Mammary epithelial cell (primary cell): ENCODE data around the gene RBM6.

Source experiments
- EZH2 ChIP-seq: IDR thresholded peaks from 2 replicates; pipeline ENCODE4 v1.6.1; 2012; ENCODE audit warnings: low read length, inconsistent platforms, borderline replicate concordance
- TF ChIP-seq, protein P1 (sequence below), 2 donors: IDR thresholded peaks in 1 of 2; conservative IDR thresholded peaks in 1 of 2; 2 replicates each; pipeline ENCODE4 v1.5.1; 2011 to 2012; ENCODE audit warnings: inconsistent platforms in 2 of 2, low read length in 2 of 2, mild to moderate bottlenecking in 2 of 2, control low read depth in 1 of 2, low read depth in 1 of 2; ENCODE audit not compliant: insufficient read depth in 1 of 2; ENCODE audit errors: extremely low read depth in 1 of 2

- TF ChIP-seq, protein P1, sequence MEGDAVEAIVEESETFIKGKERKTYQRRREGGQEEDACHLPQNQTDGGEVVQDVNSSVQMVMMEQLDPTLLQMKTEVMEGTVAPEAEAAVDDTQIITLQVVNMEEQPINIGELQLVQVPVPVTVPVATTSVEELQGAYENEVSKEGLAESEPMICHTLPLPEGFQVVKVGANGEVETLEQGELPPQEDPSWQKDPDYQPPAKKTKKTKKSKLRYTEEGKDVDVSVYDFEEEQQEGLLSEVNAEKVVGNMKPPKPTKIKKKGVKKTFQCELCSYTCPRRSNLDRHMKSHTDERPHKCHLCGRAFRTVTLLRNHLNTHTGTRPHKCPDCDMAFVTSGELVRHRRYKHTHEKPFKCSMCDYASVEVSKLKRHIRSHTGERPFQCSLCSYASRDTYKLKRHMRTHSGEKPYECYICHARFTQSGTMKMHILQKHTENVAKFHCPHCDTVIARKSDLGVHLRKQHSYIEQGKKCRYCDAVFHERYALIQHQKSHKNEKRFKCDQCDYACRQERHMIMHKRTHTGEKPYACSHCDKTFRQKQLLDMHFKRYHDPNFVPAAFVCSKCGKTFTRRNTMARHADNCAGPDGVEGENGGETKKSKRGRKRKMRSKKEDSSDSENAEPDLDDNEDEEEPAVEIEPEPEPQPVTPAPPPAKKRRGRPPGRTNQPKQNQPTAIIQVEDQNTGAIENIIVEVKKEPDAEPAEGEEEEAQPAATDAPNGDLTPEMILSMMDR (conservative IDR thresholded peaks at IDR 0.05 in 1 of 2, IDR thresholded peaks at IDR 0.05 in 1 of 2; ENCODE audit: extremely low read depth in 1 of 2, insufficient read depth in 1 of 2, low read depth in 1 of 2, low read length in 2 of 2), result peak; percentile 59 to 83
- no peak for TF ChIP-seq EZH2
These were observed 33.7 kb upstream of the RBM6 start for GRCh38 chr3:49906073-49906743.
